CD4-positive, CD25-positive, alpha-beta regulatory T cell (primary cell): ENCODE data around the gene MMP25. TPM values are rescaled to one million over a fixed set of nuclear protein-coding genes. Genes with fewer than 3 reads are reported as not detected.

Experiments used
- ATAC-seq, 2 donors: fragments of 150-1000 bp; cut with Tn5 transposase; one replicate each; pipeline ENCODE4 v1.10.0; 2021; ENCODE audit warnings: low read depth in 2 of 2, moderate number of reproducible peaks in 2 of 2, moderate library complexity in 1 of 2
- DNase-seq, 3 donors: peaks; one replicate each; pipeline versions ENCODE4 v3.0.0 to v3.0.0-alpha.2; 2012 to 2022; ENCODE audit warnings: mixed read lengths in 1 of 3
- H3K27ac ChIP-seq: one replicate; pipeline ENCODE4 v1.7.0; 2013; ENCODE audit warnings: mild to moderate bottlenecking, low read length; ENCODE audit not compliant: insufficient read depth, poor library complexity, severe bottlenecking
- H3K27me3 ChIP-seq: one replicate; pipeline ENCODE4 v1.7.0; 2013; ENCODE audit warnings: low read length; ENCODE audit not compliant: control insufficient read depth, insufficient read depth
- H3K36me3 ChIP-seq: one replicate; pipeline ENCODE4 v1.7.0; 2013; ENCODE audit warnings: mild to moderate bottlenecking, low read length, moderate library complexity; ENCODE audit not compliant: control insufficient read depth, insufficient read depth
- H3K4me1 ChIP-seq: 2 replicates; pipeline ENCODE4 v1.7.0; 2013; ENCODE audit warnings: mild to moderate bottlenecking, low read length; ENCODE audit not compliant: insufficient read depth, control insufficient read depth, poor library complexity, severe bottlenecking
- H3K4me3 ChIP-seq: one replicate; pipeline ENCODE4 v1.7.0; 2013; ENCODE audit warnings: low read depth, mild to moderate bottlenecking, low read length, moderate library complexity
- H3K9me3 ChIP-seq, 2 experiments: 1 replicate in 1 of 2; 2 replicates in 1 of 2; pipeline ENCODE4 v1.7.0; 2013; ENCODE audit warnings: low read length in 2 of 2, mild to moderate bottlenecking in 1 of 2, moderate library complexity in 1 of 2; ENCODE audit not compliant: control insufficient read depth in 2 of 2
- H3K27ac Mint-ChIP-seq, 3 donors: one replicate each; pipeline ENCODE4 v1.8.0; 2020 to 2022; ENCODE audit warnings: mild to moderate bottlenecking in 3 of 3, mixed read lengths in 3 of 3, moderate library complexity in 2 of 3
- H3K27me3 Mint-ChIP-seq: one replicate; pipeline ENCODE4 v1.8.0; 2022; ENCODE audit warnings: mild to moderate bottlenecking, mixed read lengths
- H3K36me3 Mint-ChIP-seq: one replicate; pipeline ENCODE4 v1.8.0; 2020; ENCODE audit warnings: mixed read lengths
- H3K4me1 Mint-ChIP-seq, 4 donors: one replicate each; pipeline ENCODE4 v1.8.0; 2020 to 2022; ENCODE audit warnings: mixed read lengths in 4 of 4, mild to moderate bottlenecking in 1 of 4
- H3K4me3 Mint-ChIP-seq, 4 donors: one replicate each; pipeline ENCODE4 v1.8.0; 2020 to 2022; ENCODE audit warnings: mild to moderate bottlenecking in 4 of 4, mixed read lengths in 4 of 4, moderate library complexity in 3 of 4
- H3K9me3 Mint-ChIP-seq, 7 donors: one replicate each; pipeline ENCODE4 v1.8.0; 2020 to 2022; ENCODE audit warnings: mixed read lengths in 7 of 7, mild to moderate bottlenecking in 3 of 7, moderate library complexity in 2 of 7
- polyA plus RNA-seq, 4 donors: library from polyadenylated mRNA; unstranded; fragments of 300-500 nt; fragmentation: Illumina TruSeq; gene quantifications; one replicate each; pipeline ENCODE4 v1.2.3, GENCODE V29; 2021
- total RNA-seq: library from RNA; stranded (reverse); gene quantifications from one replicate; pipeline ENCODE4 v1.2.3, GENCODE V29; 2022

The MMP25 gene
- total and polyA plus RNA-seq, 5 donors from 2014 or later = 0.16 to 1.6 (median 0.65) TPM; not detected in 1

- Mint-ChIP-seq H3K4me3 (peak within 1 kb of the TSS; percentile 88 to 98 (median 90)), H3K4me1 (peaks cover 4 to 57% (median 26%) of the 10 kb centered on the region in 4 donors), H3K36me3 (peaks cover 4% of the 10 kb centered on the region), H3K27me3 (peaks cover 15% of the 10 kb centered on the region), H3K9me3 (no peaks in the 10 kb centered on the region), H3K27ac (peak within 1 kb of the TSS; percentile 66 to 80 (median 71))
- peak; percentile 7 to 12 for ATAC-seq
- H3K4me1 ChIP-seq = peaks cover 52% of the 10 kb centered on the region
- no peaks in the 10 kb centered on the region for H3K27me3 ChIP-seq
- H3K36me3 ChIP-seq = no peaks in the 10 kb centered on the region
- H3K9me3 ChIP-seq = no peaks in the 10 kb centered on the region
- peak; percentile 51 to 82 (median 63) for DNase-seq
- H3K4me3 ChIP-seq = peak within 1 kb of the TSS; percentile 59
- H3K27ac ChIP-seq = peak within 1 kb of the TSS; percentile 91
Measured at GRCh38 chr16:3020247-3020603, 26.1 kb upstream of the MMP25 start, which contains the start of gene TNFRSF12A. TNFRSF12A (plus strand) TSS chr16:3020368; CDS start chr16:3020398, 30 bp downstream.

GRCh38 chr16:3020604-3021448, 25.5 kb upstream of the MMP25 start:
- H3K27ac Mint-ChIP-seq = peak overlapping the region; percentile 66 to 80 (median 71)
- peaks cover 4% of the 10 kb centered on the region for H3K36me3 Mint-ChIP-seq
- H3K9me3 Mint-ChIP-seq = no peaks in the 10 kb centered on the region
- DNase-seq (peak in 1 of 3 donors; percentile 75), ATAC-seq (peak in 1 of 2 donors; percentile 3)
- no peaks in the 10 kb centered on the region for H3K9me3 ChIP-seq
- H3K4me1 Mint-ChIP-seq = peaks cover 4 to 57% (median 28%) of the 10 kb centered on the region in 4 donors
- H3K4me3 ChIP-seq = peak overlapping the region; percentile 59
- peaks cover 15% of the 10 kb centered on the region for H3K27me3 Mint-ChIP-seq
- no peaks in the 10 kb centered on the region for H3K27me3 ChIP-seq
- H3K4me1 ChIP-seq = peaks cover 52% of the 10 kb centered on the region
- peak overlapping the region; percentile 91 for H3K27ac ChIP-seq
- H3K4me3 Mint-ChIP-seq = peak overlapping the region; percentile 88 to 98 (median 90)
- peaks cover 2% of the 10 kb centered on the region for H3K36me3 ChIP-seq

GRCh38 chr16:3021449-3022207, 24.7 kb upstream of the MMP25 start:
- no peak for ATAC-seq
- H3K4me3 Mint-ChIP-seq = peak overlapping the region; percentile 88 to 98 (median 90)
- no peaks in the 10 kb centered on the region for H3K9me3 ChIP-seq
- peaks cover 4% of the 10 kb centered on the region for H3K36me3 Mint-ChIP-seq
- peaks cover 10% of the 10 kb centered on the region for H3K36me3 ChIP-seq
- peaks cover 4 to 62% (median 29%) of the 10 kb centered on the region in 4 donors for H3K4me1 Mint-ChIP-seq
- no peaks in the 10 kb centered on the region for H3K9me3 Mint-ChIP-seq
- peaks cover 52% of the 10 kb centered on the region for H3K4me1 ChIP-seq
- DNase-seq = peak; percentile 62 to 80 (median 66)
- H3K4me3 ChIP-seq = no peak overlapping the region
- H3K27me3 Mint-ChIP-seq = peaks cover 14% of the 10 kb centered on the region
- peak overlapping the region; percentile 71 to 86 (median 80) for H3K27ac Mint-ChIP-seq
- H3K27ac ChIP-seq = peak overlapping the region; percentile 91
- no peaks in the 10 kb centered on the region for H3K27me3 ChIP-seq

GRCh38 chr16:3022208-3022683, 24.1 kb upstream of the MMP25 start:
- Mint-ChIP-seq H3K4me3 (peak overlapping the region; percentile 90 to 98 (median 94)), H3K36me3 (peaks cover 4% of the 10 kb centered on the region), H3K27ac (peak overlapping the region; percentile 62 to 96 (median 80)), H3K4me1 (peaks cover 4 to 63% (median 30%) of the 10 kb centered on the region in 4 donors), H3K27me3 (peaks cover 8% of the 10 kb centered on the region), H3K9me3 (no peaks in the 10 kb centered on the region)
- H3K9me3 ChIP-seq = no peaks in the 10 kb centered on the region
- peak overlapping the region; percentile 91 for H3K27ac ChIP-seq
- H3K4me1 ChIP-seq = peaks cover 52% of the 10 kb centered on the region
- H3K36me3 ChIP-seq = peaks cover 11% of the 10 kb centered on the region
- ATAC-seq (peak; percentile 32), DNase-seq (peak in 2 of 3 donors; percentile 67 to 68)
- no peak overlapping the region for H3K4me3 ChIP-seq
- H3K27me3 ChIP-seq = no peaks in the 10 kb centered on the region

- no peaks in the 10 kb centered on the region for H3K9me3 Mint-ChIP-seq
- H3K4me1 Mint-ChIP-seq = peaks cover 4 to 67% (median 30%) of the 10 kb centered on the region in 4 donors
- DNase-seq (no peak), ATAC-seq (no peak)
- H3K4me3 Mint-ChIP-seq = peak overlapping the region; percentile 90 to 98 (median 94)
- Histone ChIP-seq H3K27ac (peak overlapping the region; percentile 91), H3K4me3 (no peak overlapping the region), H3K27me3 (no peaks in the 10 kb centered on the region), H3K36me3 (peaks cover 11% of the 10 kb centered on the region), H3K9me3 (no peaks in the 10 kb centered on the region), H3K4me1 (peaks cover 54% of the 10 kb centered on the region)
- H3K27me3 Mint-ChIP-seq = peaks cover 10% of the 10 kb centered on the region
- peak overlapping the region; percentile 80 to 99 (median 96) for H3K27ac Mint-ChIP-seq
- peaks cover 4% of the 10 kb centered on the region for H3K36me3 Mint-ChIP-seq
Measured at GRCh38 chr16:3022684-3023414, 23.5 kb upstream of the MMP25 start.

GRCh38 chr16:3023415-3023668, 23.0 kb upstream of the MMP25 start:
- Histone ChIP-seq H3K9me3 (no peaks in the 10 kb centered on the region), H3K36me3 (peaks cover 11% of the 10 kb centered on the region), H3K4me1 (peaks cover 54% of the 10 kb centered on the region), H3K27me3 (no peaks in the 10 kb centered on the region), H3K27ac (peak overlapping the region; percentile 91), H3K4me3 (no peak overlapping the region)
- DNase-seq (no peak), ATAC-seq (no peak)
- peak overlapping the region; percentile 80 to 99 (median 94) for H3K27ac Mint-ChIP-seq
- no peaks in the 10 kb centered on the region for H3K9me3 Mint-ChIP-seq
- peaks cover 4% of the 10 kb centered on the region for H3K36me3 Mint-ChIP-seq
- H3K4me3 Mint-ChIP-seq = peak overlapping the region; percentile 90 to 98 (median 94)
- H3K27me3 Mint-ChIP-seq = peaks cover 15% of the 10 kb centered on the region
- peaks cover 4 to 65% (median 30%) of the 10 kb centered on the region in 4 donors for H3K4me1 Mint-ChIP-seq
